22Rv1 (cell line): ENCODE results near the gene GHRL.

ENCODE experiments used
- H3K27ac ChIP-seq: fragments of 450-650 bp; 2 replicates; pipeline ENCODE4 v1.5.1; 2017
- ZFX ChIP-seq: fragments of 450-650 bp; IDR thresholded peaks from 2 replicates; pipeline ENCODE4 v1.6.1; 2017; ENCODE audit warnings: antibody characterized with exemption, borderline replicate concordance
- TF ChIP-seq, protein P1 (sequence below): fragments of 450-650 bp; IDR thresholded peaks from 2 replicates; pipeline ENCODE4 v1.5.1; 2017; ENCODE audit warnings: mild to moderate bottlenecking

GHRL gene

DNA sequence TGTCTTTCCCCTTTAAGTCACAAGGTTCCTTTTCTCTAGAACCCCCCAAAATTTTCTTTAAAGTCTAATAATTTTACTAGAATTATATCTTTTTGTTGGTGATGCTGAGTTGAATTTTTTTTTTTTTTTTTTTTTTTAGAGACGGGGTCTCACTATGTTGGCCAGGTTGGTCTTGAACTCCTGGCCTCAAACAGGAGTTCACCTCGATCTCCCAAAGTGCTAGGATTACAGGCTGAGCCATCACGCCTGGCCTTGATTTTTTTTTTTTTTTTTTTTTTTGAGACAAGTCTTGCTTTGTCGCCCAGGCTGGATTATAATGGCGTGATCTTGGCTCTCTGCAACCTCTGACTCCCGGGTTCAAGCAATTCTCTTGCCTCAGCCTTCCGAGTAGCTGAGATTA, 15.9 kb upstream of the GHRL start:
- H3K27ac ChIP-seq, result no peak overlapping the region
- TF ChIP-seq, protein P1, sequence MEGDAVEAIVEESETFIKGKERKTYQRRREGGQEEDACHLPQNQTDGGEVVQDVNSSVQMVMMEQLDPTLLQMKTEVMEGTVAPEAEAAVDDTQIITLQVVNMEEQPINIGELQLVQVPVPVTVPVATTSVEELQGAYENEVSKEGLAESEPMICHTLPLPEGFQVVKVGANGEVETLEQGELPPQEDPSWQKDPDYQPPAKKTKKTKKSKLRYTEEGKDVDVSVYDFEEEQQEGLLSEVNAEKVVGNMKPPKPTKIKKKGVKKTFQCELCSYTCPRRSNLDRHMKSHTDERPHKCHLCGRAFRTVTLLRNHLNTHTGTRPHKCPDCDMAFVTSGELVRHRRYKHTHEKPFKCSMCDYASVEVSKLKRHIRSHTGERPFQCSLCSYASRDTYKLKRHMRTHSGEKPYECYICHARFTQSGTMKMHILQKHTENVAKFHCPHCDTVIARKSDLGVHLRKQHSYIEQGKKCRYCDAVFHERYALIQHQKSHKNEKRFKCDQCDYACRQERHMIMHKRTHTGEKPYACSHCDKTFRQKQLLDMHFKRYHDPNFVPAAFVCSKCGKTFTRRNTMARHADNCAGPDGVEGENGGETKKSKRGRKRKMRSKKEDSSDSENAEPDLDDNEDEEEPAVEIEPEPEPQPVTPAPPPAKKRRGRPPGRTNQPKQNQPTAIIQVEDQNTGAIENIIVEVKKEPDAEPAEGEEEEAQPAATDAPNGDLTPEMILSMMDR, result no peak
- TF ChIP-seq ZFX, result no peak

DNA sequence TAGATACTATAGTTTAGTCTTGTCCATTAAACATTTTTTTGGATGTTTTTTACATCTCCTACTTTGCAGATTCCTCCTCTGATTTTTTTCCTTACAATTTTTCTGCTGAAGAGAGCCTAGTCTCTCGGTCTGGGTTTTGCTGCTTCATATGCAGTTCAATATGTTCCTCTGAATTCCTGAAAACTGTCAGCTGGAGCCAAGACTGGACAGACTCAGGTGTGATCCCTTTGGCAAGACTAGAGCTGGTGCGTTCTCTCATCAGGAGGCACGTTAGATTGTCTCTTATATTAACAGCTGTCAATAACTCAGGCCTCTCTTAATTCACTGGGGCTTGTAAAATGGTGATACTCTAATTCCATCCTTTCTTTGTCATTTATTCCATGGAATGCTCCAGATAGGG, 13.4 kb upstream of the GHRL start:
- no peak overlapping the region for H3K27ac ChIP-seq
- TF ChIP-seq ZFX, result no peak
- TF ChIP-seq, protein P1, result no peak

DNA sequence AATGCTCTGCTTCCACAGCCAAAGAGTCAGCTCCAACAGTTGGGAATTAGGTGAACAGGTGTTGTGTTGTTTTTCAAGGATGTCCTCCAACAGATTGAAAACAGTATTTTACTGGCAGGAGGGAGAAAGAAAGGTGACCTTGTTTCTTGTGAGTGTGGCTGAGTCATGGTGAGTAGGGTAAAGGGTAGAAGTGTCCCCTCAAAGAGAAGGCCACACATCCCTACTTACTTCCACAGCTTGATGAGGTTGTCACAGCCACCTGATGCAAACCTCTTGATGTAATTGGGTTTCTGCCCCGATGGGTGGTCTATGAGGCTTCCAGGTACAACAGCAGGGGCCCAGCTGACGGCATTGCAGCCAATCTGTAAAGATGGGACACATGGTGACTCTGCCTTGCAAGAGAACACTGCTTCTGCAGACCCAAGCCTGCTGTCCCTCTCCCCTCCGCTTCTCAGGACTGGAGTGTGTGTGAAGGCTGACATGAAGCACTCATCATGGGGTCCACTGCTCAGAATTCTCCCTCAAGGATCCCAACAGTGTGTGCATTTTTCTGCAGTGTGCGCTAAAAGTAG, 12.7 kb upstream of the GHRL start:
- TF ChIP-seq, protein P1, result no peak
- TF ChIP-seq ZFX, result no peak
- no peak overlapping the region for H3K27ac ChIP-seq

DNA sequence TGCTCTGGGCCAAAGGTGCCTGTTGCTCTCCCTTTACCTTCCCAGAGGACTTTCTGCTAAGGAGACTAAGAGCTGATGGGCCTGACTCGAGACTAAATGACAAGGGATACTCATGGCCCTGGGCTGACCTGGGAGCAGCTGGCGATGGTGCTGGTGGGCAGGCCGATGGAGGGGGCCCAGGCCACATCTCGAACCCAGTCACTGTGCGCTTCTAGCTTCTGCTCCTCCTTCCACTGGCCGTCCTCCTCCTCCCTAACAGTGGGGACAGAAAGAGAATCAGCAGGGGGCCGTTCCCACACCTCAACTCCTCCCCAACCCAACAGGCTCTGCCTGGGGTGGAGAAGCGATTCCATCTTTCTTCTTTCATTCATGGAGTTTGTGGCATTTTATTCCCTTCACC, 12.2 kb upstream of the GHRL start:
- TF ChIP-seq, protein P1, result no peak
- TF ChIP-seq ZFX, result no peak
- no peak overlapping the region for H3K27ac ChIP-seq

DNA sequence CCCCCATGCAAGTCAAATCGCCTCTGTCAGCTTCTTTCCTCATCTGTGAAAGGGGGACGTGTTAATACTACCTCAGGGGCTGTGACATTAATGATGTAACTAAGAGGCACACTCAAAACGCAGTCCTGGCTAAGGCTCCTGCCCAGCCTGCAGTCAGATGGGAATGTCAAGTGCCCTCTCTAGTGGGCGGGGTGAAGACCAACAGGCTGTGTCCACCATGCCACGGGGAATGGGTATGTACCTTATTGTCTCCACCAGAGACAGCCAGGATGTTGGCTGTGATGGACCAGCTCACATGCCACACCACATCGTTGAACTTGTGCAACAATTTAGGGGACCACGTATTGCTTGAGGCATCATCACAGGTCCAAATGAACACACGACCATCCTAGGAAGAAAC, 11.0 kb upstream of the GHRL start:
- no peak overlapping the region for H3K27ac ChIP-seq
- TF ChIP-seq, protein P1, result no peak
- no peak for TF ChIP-seq ZFX

DNA sequence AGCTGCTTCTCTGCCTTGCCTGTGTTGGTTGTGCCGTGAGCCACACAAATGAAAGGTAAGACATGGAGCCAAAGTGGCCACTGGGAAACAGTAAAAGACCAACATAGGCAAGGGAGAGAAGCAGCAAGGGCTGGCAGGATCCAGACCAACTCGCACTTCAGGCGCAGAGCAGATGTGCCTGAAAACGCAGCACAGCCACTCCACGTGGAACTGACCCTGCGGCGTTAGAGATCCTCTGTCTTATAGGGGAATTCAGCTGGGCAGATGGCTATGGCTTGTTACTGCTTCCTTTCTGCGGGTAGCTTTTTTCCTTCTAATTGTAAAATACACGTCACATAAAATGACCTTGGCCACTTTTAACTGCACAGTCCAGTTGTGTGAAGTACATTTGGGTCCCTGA, 10.4 kb upstream of the GHRL start:
- TF ChIP-seq ZFX, result no peak
- TF ChIP-seq, protein P1, result no peak
- H3K27ac ChIP-seq, result no peak overlapping the region

DNA sequence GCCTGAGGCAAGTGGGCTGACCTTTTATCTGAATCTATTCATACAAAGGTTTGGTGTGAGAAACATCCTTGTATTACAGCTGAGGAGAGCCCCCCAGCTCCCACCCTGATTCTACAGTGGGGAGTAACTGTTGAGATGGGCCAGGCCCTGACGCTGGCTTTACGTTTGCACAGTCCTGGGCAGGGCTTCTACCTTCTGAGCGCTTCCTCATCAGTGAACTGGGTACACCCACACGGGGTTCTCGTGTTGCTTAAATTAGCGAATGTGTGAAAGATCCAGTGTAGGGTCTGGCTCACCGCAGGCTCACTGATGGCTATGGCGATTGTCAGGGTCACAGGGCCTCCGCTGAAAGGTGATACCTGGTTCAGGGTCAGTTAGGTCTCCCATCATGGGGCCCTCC, 7.3 kb upstream of the GHRL start:
- H3K27ac ChIP-seq, result no peak overlapping the region
- TF ChIP-seq, protein P1, result no peak
- no peak for TF ChIP-seq ZFX
